ENCODE results near the gene HBA1. TPM values are rescaled to one million over a fixed set of nuclear protein-coding genes. Genes with fewer than 3 reads are reported as not detected.
"Not testable (repeated sequence)": the region's sequence is repeated elsewhere in the genome, so short reads cannot be mapped to it uniquely, and the experiment has no call there.

HBA1 gene
- total and polyA plus RNA-seq, 7 experiments from 2014 or later = 1.1 to 33.5 (median 2.2) TPM; not detected in 4

- peaks cover 11 to 38% (median 18%) of the 10 kb centered on the region in 5 donors for H3K36me3 Mint-ChIP-seq
These were observed 27.6 kb downstream of the HBA1 start for GRCh38 chr16:204046-204445.

DNA sequence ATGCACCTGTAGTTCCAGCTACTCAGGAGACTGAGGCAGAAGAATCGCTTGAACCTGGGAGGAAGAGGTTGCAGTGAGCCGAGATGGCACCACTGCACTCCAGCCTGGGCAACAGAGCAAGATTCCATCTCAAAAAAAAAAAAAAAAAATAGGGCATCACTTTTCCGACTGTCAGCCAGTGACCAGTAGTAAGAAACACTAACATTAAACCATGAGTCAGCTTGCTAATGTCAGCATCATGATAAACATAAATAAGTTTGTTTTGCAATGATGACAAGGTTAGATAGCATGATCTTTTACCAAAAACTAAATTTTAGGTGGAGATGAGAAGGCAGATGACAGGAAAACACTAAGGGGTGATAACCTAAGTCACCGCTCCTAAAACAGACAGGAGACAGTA is 32.9 kb downstream of the HBA1 start:
- H3K27ac ChIP-seq (ENCODE audit: low read depth, low read length); H3K4me1 ChIP-seq (ENCODE audit: control insufficient read depth in 2 of 2, insufficient read depth in 2 of 2, low read length in 2 of 2); H3K4me3 ChIP-seq (ENCODE audit: low read length); H3K27me3 Mint-ChIP-seq; H3K9me3 Mint-ChIP-seq; H3K9me3 ChIP-seq (ENCODE audit: control insufficient read depth in 2 of 3, low read length in 3 of 3); H3K27me3 ChIP-seq (ENCODE audit: control insufficient read depth in 2 of 2, insufficient read depth in 2 of 2, low read length in 2 of 2); H3K27ac Mint-ChIP-seq; intact Hi-C loops (cut with micrococcal nuclease); CTCF ChIA-PET; H3K4me3 Mint-ChIP-seq; DNase-seq; ATAC-seq: not testable (repeated sequence)
- peaks cover 10 to 70% (median 19%) of the 10 kb centered on the region in 3 experiments for H3K36me3 ChIP-seq (ENCODE audit: control insufficient read depth in 2 of 3, insufficient read depth in 3 of 3, low read length in 3 of 3)
- POLR2A ChIA-PET = interaction anchor here (0.7 to 0.9 kb wide), 2 partner anchors 18 to 20 kb away, joined by 4 read pairs; no protein-coding TSS in a partner anchor
- Mint-ChIP-seq H3K4me1 (peaks cover 0 to 17% (median 5%) of the 10 kb centered on the region in 7 donors), H3K36me3 (peaks cover 11 to 32% (median 14%) of the 10 kb centered on the region in 5 donors)

More at GRCh38 chr16:204046-204445, 27.6 kb downstream of the HBA1 start:
- H3K4me1 ChIP-seq (ENCODE audit: control insufficient read depth in 2 of 2, insufficient read depth in 2 of 2, low read length in 2 of 2); H3K27me3 Mint-ChIP-seq; H3K4me3 ChIP-seq (ENCODE audit: low read length); H3K9me3 ChIP-seq (ENCODE audit: control insufficient read depth in 2 of 3, low read length in 3 of 3); CTCF ChIA-PET; ATAC-seq; DNase-seq; H3K27ac ChIP-seq (ENCODE audit: low read depth, low read length); POLR2A ChIA-PET; H3K4me3 Mint-ChIP-seq; H3K27me3 ChIP-seq (ENCODE audit: control insufficient read depth in 2 of 2, insufficient read depth in 2 of 2, low read length in 2 of 2); H3K4me1 Mint-ChIP-seq; intact Hi-C loops (cut with micrococcal nuclease); H3K9me3 Mint-ChIP-seq; H3K27ac Mint-ChIP-seq: not testable (repeated sequence)
- H3K36me3 ChIP-seq (ENCODE audit: control insufficient read depth in 2 of 3, insufficient read depth in 3 of 3, low read length in 3 of 3) = peaks cover 14 to 86% (median 19%) of the 10 kb centered on the region in 3 experiments

GRCh38 chr16:211631-212180 is 35.2 kb downstream of the HBA1 start:
- peaks cover 3 to 21% (median 9%) of the 10 kb centered on the region in 5 donors for H3K36me3 Mint-ChIP-seq
- H3K27ac Mint-ChIP-seq; POLR2A ChIA-PET; intact Hi-C loops (cut with micrococcal nuclease); DNase-seq; ATAC-seq; H3K4me3 ChIP-seq (ENCODE audit: low read length); CTCF ChIA-PET; H3K9me3 Mint-ChIP-seq; H3K9me3 ChIP-seq (ENCODE audit: control insufficient read depth in 2 of 3, low read length in 3 of 3); H3K27me3 ChIP-seq (ENCODE audit: control insufficient read depth in 2 of 2, insufficient read depth in 2 of 2, low read length in 2 of 2); H3K4me3 Mint-ChIP-seq; H3K27ac ChIP-seq (ENCODE audit: low read depth, low read length); H3K27me3 Mint-ChIP-seq; H3K4me1 ChIP-seq (ENCODE audit: control insufficient read depth in 2 of 2, insufficient read depth in 2 of 2, low read length in 2 of 2): not testable (repeated sequence)
- peaks cover 0 to 17% (median 3%) of the 10 kb centered on the region in 7 donors for H3K4me1 Mint-ChIP-seq
- peaks cover 0 to 70% (median 5%) of the 10 kb centered on the region in 3 experiments for H3K36me3 ChIP-seq (ENCODE audit: control insufficient read depth in 2 of 3, insufficient read depth in 3 of 3, low read length in 3 of 3)

- H3K27me3 Mint-ChIP-seq = no peaks in the 10 kb centered on the region
- ATAC-seq (no peak), DNase-seq (no peak)
- H3K27ac Mint-ChIP-seq = peak overlapping the region in 1 of 9 donors; percentile 19
- peaks cover 0 to 2% (median 0%) of the 10 kb centered on the region in 11 donors for H3K9me3 Mint-ChIP-seq
- intact Hi-C loops (cut with micrococcal nuclease) = no loop called here
- H3K4me1 Mint-ChIP-seq = peaks cover 0 to 16% (median 3%) of the 10 kb centered on the region in 7 donors
- CTCF ChIA-PET = no interaction called here
- Histone ChIP-seq H3K36me3 (ENCODE audit: control insufficient read depth in 2 of 3, insufficient read depth in 3 of 3, low read length in 3 of 3) (peaks cover 0 to 72% (median 5%) of the 10 kb centered on the region in 3 experiments), H3K27me3 (ENCODE audit: control insufficient read depth in 2 of 2, insufficient read depth in 2 of 2, low read length in 2 of 2) (no peaks in the 10 kb centered on the region), H3K9me3 (ENCODE audit: control insufficient read depth in 2 of 3, low read length in 3 of 3) (no peaks in the 10 kb centered on the region), H3K4me3 (ENCODE audit: low read length) (no peak overlapping the region), H3K27ac (ENCODE audit: low read depth, low read length) (no peak overlapping the region), H3K4me1 (ENCODE audit: control insufficient read depth in 2 of 2, insufficient read depth in 2 of 2, low read length in 2 of 2) (no peaks in the 10 kb centered on the region)
- H3K4me3 Mint-ChIP-seq = no peak overlapping the region
- POLR2A ChIA-PET = interaction anchor here (0.7 kb wide), 1 partner anchor 110 kb away, joined by 3 read pairs; no protein-coding TSS in a partner anchor
- peaks cover 2 to 20% (median 7%) of the 10 kb centered on the region in 5 donors for H3K36me3 Mint-ChIP-seq
These were observed 36.5 kb downstream of the HBA1 start for GRCh38 chr16:212999-213398.

DNA sequence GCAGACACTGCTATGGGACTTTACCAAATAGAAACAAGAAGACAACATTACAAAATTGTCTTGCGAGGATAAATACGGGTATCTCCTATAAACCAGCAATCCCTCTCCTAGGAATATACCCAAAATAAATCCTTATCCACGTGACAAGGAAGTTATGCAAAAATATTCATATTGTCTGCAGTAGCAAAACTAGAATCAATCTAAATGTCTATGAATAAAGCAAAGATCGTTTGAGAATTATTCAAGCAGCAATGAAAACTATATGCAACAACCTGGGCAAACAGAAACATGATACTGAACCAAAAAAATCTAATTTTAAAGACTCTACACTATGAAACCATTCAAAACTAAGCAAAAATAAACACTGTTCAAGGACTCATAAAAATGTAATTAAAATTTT is 43.5 kb downstream of the HBA1 start:
- no peak overlapping the region for H3K4me3 ChIP-seq (ENCODE audit: low read length)
- DNase-seq (no peak), ATAC-seq (no peak)
- intact Hi-C loops (cut with micrococcal nuclease) = no loop called here
- H3K4me1 ChIP-seq (ENCODE audit: control insufficient read depth in 2 of 2, insufficient read depth in 2 of 2, low read length in 2 of 2) = no peaks in the 10 kb centered on the region
- peaks cover 7 to 84% (median 22%) of the 10 kb centered on the region in 3 experiments for H3K36me3 ChIP-seq (ENCODE audit: control insufficient read depth in 2 of 3, insufficient read depth in 3 of 3, low read length in 3 of 3)
- peaks cover 7 to 27% (median 12%) of the 10 kb centered on the region in 5 donors for H3K36me3 Mint-ChIP-seq
- POLR2A ChIA-PET = interaction anchor here (0.6 to 1.1 kb wide), 2 partner anchors 8 to 10 kb away, joined by 3 read pairs; no protein-coding TSS in a partner anchor
- H3K9me3 ChIP-seq (ENCODE audit: control insufficient read depth in 2 of 3, low read length in 3 of 3) = no peaks in the 10 kb centered on the region
- no peak overlapping the region for H3K27ac ChIP-seq (ENCODE audit: low read depth, low read length)
- H3K27me3 ChIP-seq (ENCODE audit: control insufficient read depth in 2 of 2, insufficient read depth in 2 of 2, low read length in 2 of 2) = no peaks in the 10 kb centered on the region
- CTCF ChIA-PET = interaction anchor here (0.6 kb wide), 1 partner anchor 20 kb away, joined by 3 read pairs; no protein-coding TSS in a partner anchor
- H3K27me3 Mint-ChIP-seq = no peaks in the 10 kb centered on the region
- H3K4me1 Mint-ChIP-seq = peaks cover 4 to 21% (median 16%) of the 10 kb centered on the region in 7 donors
- no peak overlapping the region for H3K4me3 Mint-ChIP-seq
- H3K27ac Mint-ChIP-seq = peak overlapping the region in 1 of 9 donors; percentile 22
- no peaks in the 10 kb centered on the region for H3K9me3 Mint-ChIP-seq

Other genes with a start within 250 kb of the HBA1 start
- gene POLR3K, start 123.1 kb upstream of the HBA1 start, total RNA-seq = 10 to 100 TPM in 4 of 5 experiments, 1 to 10 TPM in 1; 8.5 to 45.4 (median 18.9) TPM
- gene POLR3K, start 123.1 kb upstream of the HBA1 start, polyA plus RNA-seq = 10 to 100 TPM; 20.4 to 28.6 TPM
- 10 to 100 TPM in 4 of 5 experiments, 1 to 10 TPM in 1; 9.8 to 57.4 (median 11.7) TPM for gene SNRNP25, start 122.9 kb upstream of the HBA1 start, total RNA-seq
- gene SNRNP25, start 122.9 kb upstream of the HBA1 start, polyA plus RNA-seq = 10 to 100 TPM; 20.5 to 21.5 TPM
- 1 to 10 TPM in 1 of 5 experiments, under 1 TPM in 1, not detected in 3; 0.66 to 1.6 TPM for gene RHBDF1, start 104.0 kb upstream of the HBA1 start, total RNA-seq
- gene RHBDF1, start 104.0 kb upstream of the HBA1 start, polyA plus RNA-seq = not detected
- gene MPG, start 98.5 kb upstream of the HBA1 start, total RNA-seq = 10 to 100 TPM; 17.5 to 59.5 (median 25.4) TPM
- gene MPG, start 98.5 kb upstream of the HBA1 start, polyA plus RNA-seq = 10 to 100 TPM; 50.5 to 52.3 TPM
- gene NPRL3, start 38.0 kb upstream of the HBA1 start, total RNA-seq = 10 to 100 TPM; 33.7 to 53.1 (median 38.0) TPM
- gene NPRL3, start 38.0 kb upstream of the HBA1 start, polyA plus RNA-seq = 10 to 100 TPM in 1 of 2 donors, 1 to 10 TPM in 1; 9.9 to 19.6 TPM
- not detected for gene HBZ, start 24.0 kb upstream of the HBA1 start, total RNA-seq
- gene HBZ, start 24.0 kb upstream of the HBA1 start, polyA plus RNA-seq = not detected
- gene HBM, start 10.7 kb upstream of the HBA1 start, total RNA-seq = not detected
- gene HBM, start 10.7 kb upstream of the HBA1 start, polyA plus RNA-seq = not detected
- gene HBA2, start 3.8 kb upstream of the HBA1 start, total RNA-seq = 10 to 100 TPM in 1 of 5 experiments, 1 to 10 TPM in 1, under 1 TPM in 1, not detected in 2; 0.68 to 10.4 (median 1.1) TPM
- under 1 TPM in 1 of 2 donors, not detected in 1; 0.63 TPM for gene HBA2, start 3.8 kb upstream of the HBA1 start, polyA plus RNA-seq
- not detected for gene HBQ1, start 3.8 kb downstream of the HBA1 start, total RNA-seq
- not detected for gene HBQ1, start 3.8 kb downstream of the HBA1 start, polyA plus RNA-seq
- gene LUC7L, start 52.8 kb downstream of the HBA1 start, total RNA-seq = 100 to 1,000 TPM in 4 of 5 experiments, 10 to 100 TPM in 1; 64.7 to 177 (median 154) TPM
- gene LUC7L, start 52.8 kb downstream of the HBA1 start, polyA plus RNA-seq = 10 to 100 TPM in 1 of 2 donors, 1 to 10 TPM in 1; 6.9 to 16.3 TPM
- 10 to 100 TPM; 30.4 to 43.9 (median 32.9) TPM for gene FAM234A, start 58.1 kb downstream of the HBA1 start, total RNA-seq
- 10 to 100 TPM; 31.3 to 42.2 TPM for gene FAM234A, start 58.1 kb downstream of the HBA1 start, polyA plus RNA-seq
- under 1 TPM in 2 of 5 experiments, not detected in 3; 0.17 to 0.22 TPM for gene RGS11, start 99.3 kb downstream of the HBA1 start, total RNA-seq
- not detected for gene RGS11, start 99.3 kb downstream of the HBA1 start, polyA plus RNA-seq
- gene ARHGDIG, start 103.9 kb downstream of the HBA1 start, total RNA-seq = 1 to 10 TPM in 3 of 5 experiments, not detected in 2; 1.2 to 2.1 (median 1.4) TPM
- not detected for gene ARHGDIG, start 103.9 kb downstream of the HBA1 start, polyA plus RNA-seq
- under 1 TPM in 1 of 5 experiments, not detected in 4; 0.42 TPM for gene PDIA2, start 106.5 kb downstream of the HBA1 start, total RNA-seq
- gene PDIA2, start 106.5 kb downstream of the HBA1 start, polyA plus RNA-seq = not detected
- 10 to 100 TPM; 25.6 to 45.9 (median 37.5) TPM for gene AXIN1, start 176.0 kb downstream of the HBA1 start, total RNA-seq
- gene AXIN1, start 176.0 kb downstream of the HBA1 start, polyA plus RNA-seq = 1 to 10 TPM; 1.2 to 2.5 TPM
- 10 to 100 TPM; 21.9 to 86.2 (median 26.5) TPM for gene MRPL28, start 193.9 kb downstream of the HBA1 start, total RNA-seq
- gene MRPL28, start 193.9 kb downstream of the HBA1 start, polyA plus RNA-seq = 10 to 100 TPM; 44.1 to 71.7 TPM
- 100 to 1,000 TPM in 1 of 5 experiments, 10 to 100 TPM in 4; 32.2 to 107 (median 89.4) TPM for gene PGAP6, start 205.3 kb downstream of the HBA1 start, total RNA-seq
- 10 to 100 TPM; 17.0 to 52.4 TPM for gene PGAP6, start 205.3 kb downstream of the HBA1 start, polyA plus RNA-seq
- 10 to 100 TPM; 40.2 to 58.1 (median 42.9) TPM for gene NME4, start 220.5 kb downstream of the HBA1 start, total RNA-seq
- 10 to 100 TPM; 76.7 to 88.6 TPM for gene NME4, start 220.5 kb downstream of the HBA1 start, polyA plus RNA-seq
- 10 to 100 TPM in 3 of 5 experiments, 1 to 10 TPM in 2; 7.9 to 13.8 (median 11.6) TPM for gene DECR2, start 225.2 kb downstream of the HBA1 start, total RNA-seq
- gene DECR2, start 225.2 kb downstream of the HBA1 start, polyA plus RNA-seq = 1 to 10 TPM; 7.8 to 7.9 TPM
- 10 to 100 TPM; 37.9 to 53.0 (median 45.5) TPM for gene RAB11FIP3, start 249.0 kb downstream of the HBA1 start, total RNA-seq
- 1 to 10 TPM in 1 of 2 donors, under 1 TPM in 1; 0.71 to 4.0 TPM for gene RAB11FIP3, start 249.0 kb downstream of the HBA1 start, polyA plus RNA-seq